ENCODE data around the gene TOMM70.
"Not testable (repeated sequence)": the region's sequence is repeated elsewhere in the genome, so short reads cannot be mapped to it uniquely, and the experiment has no call there.

TOMM70 gene

DNA sequence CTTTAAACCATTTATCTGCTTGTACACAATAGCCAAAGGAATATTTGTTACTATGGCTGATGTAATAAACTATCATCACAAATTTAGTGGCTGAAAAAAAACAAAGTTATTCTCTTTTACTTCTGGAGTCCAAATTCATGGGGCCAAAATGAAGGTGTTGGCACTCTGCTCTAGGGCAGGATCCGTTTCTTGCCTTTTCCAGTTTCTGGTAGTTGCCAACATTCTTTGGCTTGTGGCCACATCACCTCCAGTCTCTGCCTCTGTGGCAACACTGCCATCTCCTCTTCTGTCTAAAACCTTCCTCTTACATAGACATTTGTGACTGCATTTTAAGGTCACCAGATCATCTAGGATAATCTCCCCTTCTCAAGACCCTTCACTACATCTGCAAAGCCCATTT, 39.0 kb downstream of the TOMM70 start:
- DNase-seq, result no peak

DNA sequence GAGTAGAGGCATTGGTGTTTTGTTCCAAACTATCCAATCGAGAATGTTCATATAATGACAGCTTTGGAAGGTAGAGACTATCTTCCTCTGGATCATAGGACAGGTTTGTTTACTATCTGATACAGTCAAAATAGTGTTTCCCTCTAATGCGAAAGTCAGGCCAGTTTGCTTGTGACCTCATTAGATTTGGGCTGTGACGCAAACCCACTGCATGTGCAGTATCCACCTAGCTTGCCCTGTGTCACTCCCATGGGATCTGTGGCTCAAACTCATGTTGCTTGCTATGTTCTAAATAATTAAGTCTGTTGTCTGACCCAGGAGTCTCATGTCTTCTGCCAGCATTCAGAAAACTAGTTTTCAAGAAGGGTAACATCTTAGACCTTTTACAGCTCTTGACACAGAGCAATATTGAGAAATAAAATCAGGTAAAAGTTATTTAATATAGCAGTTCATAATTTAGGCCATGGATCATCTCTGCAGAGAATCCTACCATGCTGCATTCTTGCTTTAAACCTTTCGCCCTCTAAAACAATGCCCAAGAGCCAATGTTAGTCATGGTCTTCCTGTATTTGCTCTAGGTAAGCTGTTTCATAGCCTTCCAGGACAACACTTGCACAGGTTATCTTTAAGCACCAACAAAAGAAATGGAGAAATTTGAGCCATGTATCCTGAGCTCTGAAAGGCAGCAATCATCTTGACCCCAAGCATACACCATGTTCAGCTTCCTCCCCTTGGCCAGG, 40.0 kb downstream of the TOMM70 start:
- no peak for DNase-seq

DNA sequence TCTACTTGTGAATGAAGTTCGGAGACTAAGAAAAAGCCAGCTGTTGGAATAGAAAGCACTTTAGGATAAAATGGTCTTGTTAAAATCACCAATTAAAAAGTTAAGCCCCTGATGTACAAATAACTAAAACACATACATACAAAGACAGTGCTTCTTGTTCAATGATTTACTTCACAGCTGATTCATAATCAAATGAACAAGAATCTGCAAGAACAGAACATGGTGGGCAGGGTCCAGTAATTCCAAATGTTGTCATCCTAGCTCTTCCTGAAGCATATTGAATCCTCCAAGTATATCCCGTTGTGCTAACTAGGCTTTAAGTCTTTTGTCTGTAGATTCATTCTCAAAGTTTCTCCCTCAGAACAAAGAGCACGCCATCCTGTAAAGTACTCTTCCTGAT, 41.9 kb downstream of the TOMM70 start:
- DNase-seq, result no peak

DNA sequence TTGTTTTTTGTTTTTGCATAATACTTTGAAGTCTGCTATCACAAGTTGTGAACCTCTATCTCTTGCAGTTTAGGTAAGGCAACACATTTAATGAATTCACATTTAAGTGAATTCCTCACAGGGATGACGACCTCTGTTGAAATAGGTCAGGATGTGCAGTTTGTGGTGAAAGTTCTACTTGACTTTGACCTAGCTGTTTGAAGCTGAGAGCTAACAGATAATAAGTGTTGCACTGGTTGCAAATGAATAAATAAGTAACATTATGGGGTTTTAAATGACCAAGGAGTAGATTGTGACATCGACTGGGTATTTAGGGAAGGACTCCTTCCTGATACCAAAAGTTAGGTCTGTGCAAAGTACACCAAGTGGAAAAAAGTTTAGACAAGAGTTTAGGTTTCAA, 42.5 kb downstream of the TOMM70 start:
- no peak for DNase-seq

DNA sequence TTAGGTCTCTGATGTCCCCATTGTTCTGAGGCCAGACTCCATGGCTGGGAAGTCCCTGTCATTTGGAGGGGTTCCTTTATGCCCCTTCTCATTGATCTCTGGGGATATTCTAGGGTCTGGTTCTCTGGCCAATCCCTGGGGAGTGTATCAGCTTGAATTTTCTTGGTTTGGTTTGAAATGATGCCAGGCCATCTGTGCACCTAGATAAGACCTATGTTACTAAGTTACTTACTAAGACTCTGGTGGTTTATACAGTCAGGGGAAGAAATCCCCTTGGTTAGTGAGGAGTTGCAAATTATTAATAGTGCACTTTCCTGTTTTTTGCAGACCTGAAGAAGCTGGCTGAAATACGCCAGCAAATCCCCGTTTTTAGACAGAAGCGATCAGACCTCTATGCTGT, 46.0 kb downstream of the TOMM70 start:
- DNase-seq, result no peak

DNA sequence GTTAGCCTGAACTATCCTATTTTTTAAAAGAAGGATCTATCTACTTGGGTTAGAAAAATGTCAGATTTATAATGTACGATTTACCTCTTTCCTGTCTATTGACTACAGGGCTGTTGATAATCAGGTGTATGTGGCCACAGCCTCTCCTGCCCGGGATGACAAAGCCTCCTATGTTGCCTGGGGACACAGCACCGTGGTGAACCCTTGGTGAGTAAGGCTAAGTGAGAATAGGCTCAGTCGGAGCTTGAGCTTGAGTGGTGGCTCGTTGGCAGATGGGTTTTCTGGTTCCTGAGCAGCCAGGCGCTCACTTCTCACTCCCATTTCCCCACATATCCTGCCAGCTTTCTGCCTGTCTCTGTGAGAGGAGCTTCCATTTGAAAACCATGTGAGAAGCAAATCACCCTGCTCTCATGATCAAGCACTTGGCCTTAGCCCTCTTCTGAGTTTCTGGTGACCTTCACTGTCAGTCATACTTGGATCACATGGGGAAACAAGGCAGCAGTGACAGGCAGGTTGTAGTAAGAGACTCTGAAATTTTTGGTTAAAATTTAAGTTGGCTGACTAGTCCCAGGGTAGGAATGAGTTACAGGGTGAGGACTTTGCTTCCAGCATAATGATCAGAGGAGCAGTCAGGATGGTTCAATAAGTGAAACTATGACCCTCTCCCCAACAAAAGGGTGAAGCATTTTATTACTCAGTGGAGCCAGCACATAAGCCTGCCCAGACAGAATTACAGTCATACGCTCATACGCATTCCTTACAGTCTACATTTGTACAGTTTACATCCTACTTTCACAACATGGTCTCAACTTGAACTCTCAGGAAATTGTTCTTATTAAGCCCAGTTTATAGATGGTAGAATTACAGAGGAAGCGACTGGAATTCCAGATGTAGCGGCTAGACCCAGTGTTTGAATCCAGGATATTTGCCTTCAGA, 48.3 kb downstream of the TOMM70 start:
- peak; percentile 54 for DNase-seq

DNA sequence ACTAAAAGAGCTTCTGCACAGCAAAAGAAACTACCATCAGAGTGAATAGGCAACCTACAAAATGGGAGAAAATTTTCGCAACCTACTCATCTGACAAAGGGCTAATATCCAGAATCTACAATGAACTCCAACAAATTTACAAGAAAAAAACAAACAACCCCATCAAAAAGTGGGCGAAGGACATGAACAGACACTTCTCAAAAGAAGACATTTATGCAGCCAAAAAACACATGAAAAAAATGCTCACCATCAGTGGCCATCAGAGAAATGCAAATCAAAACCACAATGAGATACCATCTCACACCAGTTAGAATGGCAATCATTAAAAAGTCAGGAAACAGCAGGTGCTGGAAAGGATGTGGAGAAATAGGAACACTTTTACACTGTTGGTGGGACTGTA, 49.1 kb downstream of the TOMM70 start:
- DNase-seq, result not testable (repeated sequence)

DNA sequence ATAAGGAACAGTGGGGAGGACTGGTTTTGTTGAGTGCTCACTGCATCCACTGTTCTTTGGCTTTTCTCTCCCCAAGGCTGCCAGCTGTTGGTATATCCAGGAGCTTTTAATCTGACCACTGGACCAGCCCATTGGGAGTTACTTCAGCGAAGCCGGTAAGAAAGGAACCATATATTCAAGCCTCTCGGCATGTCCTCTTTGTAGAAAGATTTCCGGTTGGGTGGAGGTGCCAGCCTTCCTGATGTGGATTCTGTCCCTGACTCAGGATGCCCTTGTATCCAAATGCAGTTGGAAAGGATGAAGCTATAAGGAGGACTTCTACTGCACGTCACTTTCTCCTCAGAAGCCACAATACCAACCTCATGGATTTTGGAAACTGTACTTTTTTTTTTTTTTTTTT, 52.2 kb downstream of the TOMM70 start:
- no peak for DNase-seq

DNA sequence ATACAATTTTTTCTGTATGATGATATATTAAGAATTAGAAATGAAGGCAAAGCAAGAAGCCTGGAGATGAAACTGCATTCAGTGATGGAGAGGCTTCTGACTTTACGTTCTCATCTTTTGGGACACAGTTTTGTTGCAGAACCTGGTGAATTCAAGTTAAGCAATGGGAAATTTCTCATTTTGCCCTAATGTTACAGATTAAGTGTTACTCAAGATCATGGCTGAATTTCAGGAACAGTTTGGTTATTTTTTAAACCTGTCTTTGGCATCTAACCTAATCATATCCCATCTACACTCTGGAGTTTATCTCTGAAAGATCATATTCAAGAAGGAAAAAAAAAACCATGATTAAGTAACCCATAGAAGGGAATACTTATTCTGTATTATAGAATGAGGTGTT, 60.4 kb downstream of the TOMM70 start:
- no peak for DNase-seq

DNA sequence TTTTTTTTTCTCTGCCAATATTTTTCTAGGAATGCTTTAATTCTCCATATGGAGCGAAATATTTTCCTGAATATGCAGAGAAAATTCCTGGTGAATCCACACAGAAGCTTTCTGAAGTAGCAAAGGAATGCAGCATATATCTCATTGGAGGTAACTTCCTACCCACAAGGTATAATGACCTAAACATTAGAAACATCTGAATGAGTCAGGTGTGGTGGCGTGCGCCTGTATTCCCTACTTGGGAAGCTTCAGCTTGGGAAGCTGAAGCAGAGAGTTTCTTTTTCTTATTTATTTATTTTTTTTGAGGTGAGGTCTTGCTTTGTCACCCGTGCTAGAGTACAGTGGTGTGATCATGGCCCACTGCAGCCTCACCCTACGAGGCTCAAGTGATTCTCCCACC, 61.1 kb downstream of the TOMM70 start:
- no peak for DNase-seq

DNA sequence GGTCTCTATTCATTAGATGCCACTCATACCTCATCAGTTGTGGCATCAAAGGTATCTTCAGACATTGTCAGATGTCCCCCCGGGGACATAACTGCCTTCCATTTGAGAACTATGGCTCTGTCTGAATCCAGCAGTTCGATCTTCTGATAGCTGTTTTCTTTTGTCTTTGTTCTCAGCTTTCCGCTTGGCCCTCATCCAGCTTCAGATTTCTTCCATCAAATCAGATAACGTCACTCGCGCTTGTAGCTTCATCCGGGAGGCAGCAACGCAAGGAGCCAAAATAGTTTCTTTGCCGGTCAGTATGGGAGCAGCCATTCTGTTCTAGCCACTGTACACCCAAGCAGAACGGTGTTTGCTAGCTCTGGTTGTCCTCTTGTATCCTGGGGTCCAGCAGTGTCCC, 62.0 kb downstream of the TOMM70 start:
- DNase-seq, result no peak

DNA sequence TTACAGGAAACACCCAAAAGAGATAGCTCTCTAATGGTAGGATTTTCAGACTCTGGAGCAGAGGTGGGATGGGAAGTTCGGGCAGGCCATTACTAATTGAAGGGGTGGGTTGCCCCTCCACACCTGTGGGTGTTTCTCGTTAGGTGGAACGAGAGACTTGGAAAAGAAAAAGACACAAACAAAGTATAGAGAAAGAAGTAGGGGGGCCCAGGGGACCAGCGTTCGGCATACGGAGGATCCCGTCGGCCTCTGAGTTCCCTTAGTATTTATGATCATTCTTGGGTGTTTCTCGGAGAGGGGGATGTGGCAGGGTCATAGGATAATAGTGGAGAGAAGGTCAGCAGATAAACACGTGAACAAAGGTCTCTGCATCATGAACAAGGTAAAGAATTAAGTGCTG, 64.7 kb downstream of the TOMM70 start:
- DNase-seq, result not testable (repeated sequence)

DNA sequence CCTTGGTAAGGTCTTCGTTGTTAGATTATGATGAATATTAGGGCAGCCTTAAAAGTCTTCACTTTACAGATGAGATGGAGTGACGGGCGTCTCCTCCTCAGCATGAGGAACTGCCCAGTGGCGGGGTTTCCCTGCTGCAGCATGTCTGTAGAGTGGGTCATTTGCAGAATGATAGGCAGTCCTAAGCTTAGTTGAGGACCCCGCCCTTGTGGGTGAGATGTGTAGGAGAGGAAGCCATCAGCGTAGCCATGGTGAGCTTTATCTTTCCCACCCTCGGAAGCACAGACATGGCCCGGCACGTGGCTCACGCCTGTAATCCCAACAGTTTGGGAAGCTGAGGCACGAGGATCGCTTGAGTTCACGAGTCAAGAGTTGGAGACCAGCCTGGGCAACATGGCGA, 65.5 kb downstream of the TOMM70 start:
- peak; percentile 9 for DNase-seq

DNA sequence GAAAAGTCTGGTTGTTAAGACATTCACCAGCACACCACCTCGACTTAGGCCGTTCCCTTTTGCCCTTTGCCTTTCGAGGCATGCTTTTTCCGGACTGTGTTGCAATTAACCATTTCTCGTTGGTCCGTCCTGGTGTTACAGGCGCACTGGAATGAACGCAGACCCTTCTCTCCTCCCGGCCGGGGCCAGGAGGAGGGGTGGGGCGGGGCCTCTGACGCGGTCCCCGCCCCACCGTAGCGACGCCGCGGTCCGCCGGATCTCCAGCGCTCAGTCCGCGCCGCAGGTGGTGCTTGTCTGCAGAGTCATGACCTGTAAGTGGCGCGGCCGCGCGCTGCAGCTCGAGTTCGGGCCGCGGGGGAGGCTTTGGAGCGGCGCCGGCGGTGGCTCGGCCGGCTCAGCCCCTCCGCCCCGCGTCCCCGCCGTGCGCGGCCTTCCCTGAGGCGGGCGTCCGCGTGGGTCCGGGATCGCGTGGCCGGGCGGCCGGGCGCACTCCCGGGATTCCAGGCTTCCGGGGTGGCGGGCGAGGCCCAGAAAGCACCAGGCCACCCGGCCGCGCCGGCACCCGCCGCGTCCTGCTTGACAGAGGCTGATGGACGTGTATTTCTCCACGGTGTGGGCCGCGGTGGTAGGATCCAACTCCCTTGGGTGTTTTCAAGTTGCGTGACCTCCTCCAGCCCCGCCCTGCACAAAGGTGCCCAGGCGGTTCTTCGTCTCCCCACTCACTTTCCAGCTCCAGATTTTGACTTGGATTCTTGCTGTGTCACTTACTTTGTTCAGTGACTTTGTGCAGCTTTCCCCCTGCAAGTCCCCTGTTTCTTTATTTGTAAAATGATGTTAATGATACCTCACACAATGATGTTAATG, 66.2 kb downstream of the TOMM70 start, which contains the start of gene NIT2:
Gene NIT2 (plus strand): TSS at position 270 of the 864 bp plus-strand sequence. CDS start 35 bp downstream, at position 305.
- DNase-seq, result peak; percentile 73

DNA sequence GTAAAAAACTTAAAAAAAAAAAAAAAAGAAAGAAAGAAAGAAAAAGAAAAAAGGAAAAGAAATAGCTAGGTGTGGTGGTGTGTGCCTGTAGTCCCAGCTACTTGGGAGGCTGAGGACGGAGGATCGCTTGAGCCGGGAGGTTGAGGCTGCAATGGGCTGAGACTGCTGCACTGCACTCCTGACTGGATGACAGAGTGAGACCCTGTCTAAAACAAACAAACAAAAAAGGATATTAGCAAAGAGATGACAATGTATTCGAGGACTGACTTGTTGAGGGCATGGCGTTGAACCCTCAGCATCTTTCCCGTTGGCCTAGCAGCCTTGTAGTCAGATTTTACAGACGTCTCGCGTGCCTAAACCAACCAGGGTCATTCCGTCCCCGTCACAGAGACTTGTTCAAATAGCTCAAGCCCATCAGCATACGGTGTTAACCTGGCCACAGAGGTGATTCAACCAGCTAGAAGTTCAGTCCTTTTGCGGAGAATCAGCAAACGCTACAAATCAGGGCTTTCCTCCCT, 66.9 kb downstream of the TOMM70 start:
- DNase-seq, result no peak

DNA sequence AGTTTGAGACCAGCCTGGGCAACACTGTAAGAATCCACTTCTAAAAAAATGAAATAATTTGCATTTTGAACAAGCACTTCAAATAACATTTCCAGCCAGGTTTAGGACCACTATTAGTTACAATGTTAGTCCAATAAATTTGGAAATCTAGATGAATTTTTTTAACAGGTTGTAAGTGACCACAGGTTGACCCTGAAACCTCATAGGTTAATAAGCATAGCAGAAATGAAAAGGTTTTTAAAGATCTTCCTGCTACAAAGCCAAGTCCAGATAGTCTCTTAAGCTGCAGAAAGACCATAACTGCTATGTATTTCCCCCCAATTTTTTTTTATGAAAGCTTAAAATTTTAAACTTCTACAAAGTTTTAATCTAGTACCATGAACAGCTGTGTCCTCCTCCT, 67.8 kb downstream of the TOMM70 start:
- no peak for DNase-seq

DNA sequence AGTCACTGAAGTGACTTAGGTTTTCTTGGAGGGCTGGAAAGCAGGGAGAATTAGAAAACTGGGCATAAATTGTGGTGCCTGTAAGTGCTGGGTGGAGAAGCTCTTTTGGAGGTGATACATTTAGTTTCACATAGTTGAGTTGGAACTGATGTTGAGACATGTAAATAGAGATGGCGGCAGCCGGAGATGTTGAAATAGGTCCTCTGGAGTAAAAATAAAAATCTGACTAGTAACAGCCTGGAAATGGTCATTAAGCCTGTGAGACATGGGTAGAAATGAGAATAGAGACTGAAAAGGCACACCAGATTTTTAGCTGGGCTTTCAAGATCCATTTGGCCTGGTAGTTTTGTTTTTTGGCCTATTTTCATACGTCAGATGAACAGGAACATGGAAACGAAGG, 69.2 kb downstream of the TOMM70 start:
- no peak for DNase-seq

DNA sequence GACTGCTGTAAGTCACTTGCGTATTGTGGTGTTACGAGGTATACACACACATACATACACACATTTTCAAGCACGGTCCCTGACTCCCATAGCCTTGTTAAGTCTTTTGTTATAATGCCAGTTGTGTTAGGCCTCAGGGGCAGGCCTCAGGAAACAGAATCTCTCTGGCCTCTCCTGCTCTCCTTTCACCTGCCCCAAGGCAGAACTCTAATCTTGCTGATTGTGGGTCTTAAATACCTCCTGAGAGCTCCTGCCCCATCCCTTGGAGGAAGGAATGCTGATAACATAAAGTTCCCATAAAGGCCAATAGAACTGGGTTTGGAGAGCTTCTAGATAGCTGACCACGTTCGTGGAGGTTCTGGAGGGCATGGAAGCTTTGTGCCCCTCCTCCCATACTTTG, 70.2 kb downstream of the TOMM70 start:
- no peak for DNase-seq

DNA sequence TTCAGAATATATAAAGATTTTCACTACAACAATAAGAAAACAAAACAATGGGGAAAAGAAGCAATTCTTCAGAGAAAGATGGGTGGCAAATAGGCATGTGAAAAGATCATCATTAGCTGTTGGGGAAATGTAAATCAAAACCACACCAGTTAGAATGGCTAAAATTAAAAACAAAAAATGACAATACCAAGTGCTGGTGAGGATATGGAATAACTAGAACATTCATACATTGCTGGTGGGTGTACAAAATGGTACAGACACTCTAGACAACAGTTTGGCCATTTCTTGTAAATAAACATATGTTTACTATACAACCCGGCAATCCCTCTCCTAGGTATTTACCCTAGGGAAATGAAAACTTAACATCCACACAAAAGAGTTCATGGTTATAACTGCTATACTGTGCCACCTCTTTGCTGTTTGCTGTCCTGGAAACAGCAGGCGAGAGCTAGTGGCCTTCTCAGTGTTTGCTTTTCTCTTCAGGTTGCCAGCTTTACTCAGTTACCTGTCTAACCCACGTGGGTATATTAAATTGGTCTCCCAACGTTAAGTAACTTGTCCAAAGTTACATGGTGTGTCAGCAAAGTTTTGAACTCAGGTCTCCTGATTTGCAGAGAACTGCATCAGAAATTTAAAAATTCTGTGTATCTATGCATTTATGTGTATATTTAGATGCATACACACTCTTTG, 70.9 kb downstream of the TOMM70 start:
- no peak for DNase-seq

DNA sequence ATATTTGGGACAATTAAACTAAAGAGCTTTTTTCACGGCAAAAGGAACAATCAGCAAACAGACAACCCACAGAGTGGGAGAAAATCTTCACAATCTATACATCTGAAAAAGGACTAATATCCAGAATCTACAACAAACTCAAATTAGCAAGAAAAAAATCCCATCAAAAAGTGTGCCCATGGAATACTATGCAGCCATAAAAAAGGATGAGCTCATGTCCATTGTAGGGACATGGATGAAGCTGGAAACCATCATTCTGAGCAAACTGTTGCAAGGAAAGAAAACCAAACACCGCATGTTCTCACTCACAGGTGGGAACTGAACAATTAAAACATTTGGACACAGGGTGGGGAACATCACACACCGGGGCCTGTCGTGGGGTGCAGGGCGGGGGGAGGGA, 73.5 kb downstream of the TOMM70 start:
- not testable (repeated sequence) for DNase-seq

DNA sequence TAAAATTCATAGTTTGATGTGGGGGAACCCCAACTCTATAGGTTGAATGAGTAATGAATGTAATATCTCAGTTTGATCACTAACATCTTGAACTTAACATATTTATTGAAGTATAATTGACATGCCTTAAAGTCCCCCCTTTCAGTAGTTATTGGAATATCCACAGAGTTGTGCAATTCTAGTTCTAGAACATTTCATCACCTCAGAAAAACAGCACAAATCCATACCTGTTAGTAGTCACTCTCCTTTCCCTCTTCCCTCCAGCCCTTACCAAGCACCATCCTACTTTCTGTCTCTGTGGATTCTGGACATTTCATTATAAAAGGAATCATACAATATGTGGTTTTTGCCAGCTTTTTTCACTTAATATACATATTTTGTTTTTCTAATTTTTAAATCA, 75.1 kb downstream of the TOMM70 start:
- no peak for DNase-seq

DNA sequence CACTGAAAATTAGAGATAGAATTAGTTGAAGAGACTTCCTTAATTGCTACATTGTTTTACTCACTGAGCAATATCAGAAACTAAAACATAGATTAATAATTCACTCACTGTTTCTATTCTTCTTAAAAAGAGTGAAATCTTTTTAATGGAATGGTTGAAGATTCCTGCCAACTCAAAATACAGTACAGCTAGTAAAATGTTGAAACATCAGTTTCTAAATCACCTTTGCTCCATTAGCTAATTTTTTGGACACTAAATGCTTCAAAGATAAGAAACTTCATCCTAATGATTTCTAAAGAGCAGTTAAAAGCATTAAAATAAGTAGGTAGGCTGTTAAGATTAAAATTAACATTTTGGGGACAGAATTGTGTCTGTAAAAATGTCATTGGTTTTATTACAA, 76.8 kb downstream of the TOMM70 start:
- no peak for DNase-seq

Measured in fibroblast of upper back skin (primary cell).